GM18517 (cell line): ENCODE measurements around the gene CNTNAP2.

ENCODE experiments used
- ATAC-seq: cut with Tn5 transposase; IDR thresholded peaks from one replicate; pipeline ENCODE4 v1.9.1; 2021; ENCODE audit warnings: mild to moderate bottlenecking, moderate library complexity; ENCODE audit not compliant: unreplicated experiment

CNTNAP2 gene

GRCh38 chr7:147869456-147869855, 1752.9 kb downstream of the CNTNAP2 start:
- ATAC-seq = no peak

- ATAC-seq = no peak
These were observed 1762.5 kb downstream of the CNTNAP2 start for GRCh38 chr7:147878912-147879661.

GRCh38 chr7:147885869-147886268, 1769.3 kb downstream of the CNTNAP2 start:
- no peak for ATAC-seq

- ATAC-seq = no peak
These were observed 1777.7 kb downstream of the CNTNAP2 start for GRCh38 chr7:147894271-147894670.

GRCh38 chr7:147896121-147896520, 1779.5 kb downstream of the CNTNAP2 start:
- no peak for ATAC-seq

- ATAC-seq = no peak
These were observed 1787.1 kb downstream of the CNTNAP2 start for GRCh38 chr7:147903536-147904218.

GRCh38 chr7:147904219-147904576, 1787.6 kb downstream of the CNTNAP2 start:
- no peak for ATAC-seq

GRCh38 chr7:147909431-147910148, 1793.0 kb downstream of the CNTNAP2 start:
- ATAC-seq = no peak

- no peak for ATAC-seq
These were observed 1794.6 kb downstream of the CNTNAP2 start for GRCh38 chr7:147911201-147911601.

- ATAC-seq = no peak
These were observed 1795.7 kb downstream of the CNTNAP2 start for GRCh38 chr7:147912291-147912690.

- no peak for ATAC-seq
These were observed 1796.5 kb downstream of the CNTNAP2 start for GRCh38 chr7:147912946-147913638.

GRCh38 chr7:147915781-147916180, 1799.2 kb downstream of the CNTNAP2 start:
- ATAC-seq = no peak

GRCh38 chr7:147916573-147916972, 1800.0 kb downstream of the CNTNAP2 start:
- ATAC-seq = no peak

GRCh38 chr7:147923841-147924240, 1807.2 kb downstream of the CNTNAP2 start:
- no peak for ATAC-seq

GRCh38 chr7:147937428-147937827, 1820.8 kb downstream of the CNTNAP2 start:
- no peak for ATAC-seq

- ATAC-seq = no peak
These were observed 1824.8 kb downstream of the CNTNAP2 start for GRCh38 chr7:147941381-147941780.

GRCh38 chr7:147944321-147944720, 1827.7 kb downstream of the CNTNAP2 start:
- no peak for ATAC-seq

GRCh38 chr7:147952918-147953317, 1836.3 kb downstream of the CNTNAP2 start:
- no peak for ATAC-seq

- no peak for ATAC-seq
These were observed 1851.5 kb downstream of the CNTNAP2 start for GRCh38 chr7:147968046-147968610.

- no peak for ATAC-seq
These were observed 1855.1 kb downstream of the CNTNAP2 start for GRCh38 chr7:147971606-147972110.

- ATAC-seq = no peak
These were observed 1861.6 kb downstream of the CNTNAP2 start for GRCh38 chr7:147978201-147978600.
